ENCODE measurements around the gene AOX1. TPM values are rescaled to one million over a fixed set of nuclear protein-coding genes. Genes with fewer than 3 reads are reported as not detected.

AOX1 gene
- total and polyA plus RNA-seq, 2 experiments from 2014 or later = 1.4 to 5.0 TPM

- TF ChIP-seq ZNF462 (CRISPR knock-in tag; IDR thresholded peaks at IDR 0.05) = no peak
- TF ChIP-seq CREB1 (CRISPR knock-in tag; IDR thresholded peaks at IDR 0.05; ENCODE audit: low read depth) = no peak
- TF ChIP-seq REST (IDR thresholded peaks at IDR 0.05; ENCODE audit: unreplicated experiment) = no peak
- no peak for TF ChIP-seq ETS1 (IDR thresholded peaks at IDR 0.05)
Observed at GRCh38 chr2:200665626-200666453, 80.0 kb downstream of the AOX1 start (continued).

Data from GM23338 (cell line).